Measurements from ENCODE around the gene UGT2A1. TPM values are rescaled to one million over a fixed set of nuclear protein-coding genes. Genes with fewer than 3 reads are reported as not detected.

The UGT2A1 gene
- total RNA-seq, 2 experiments from 2014 or later = not detected

- Histone ChIP-seq H3K9me2 (ENCODE audit: insufficient read depth, low read length) (no peaks in the 10 kb centered on the region), H3K4me2 (ENCODE audit: low read length) (no peak overlapping the region), H3K36me3 (ENCODE audit: insufficient read depth, low read length) (no peaks in the 10 kb centered on the region), H3K27ac (ENCODE audit: low read depth, low read length, poor library complexity, severe bottlenecking) (no peak overlapping the region), H2AFZ (ENCODE audit: low read length) (no peak overlapping the region), H3K4me3 (ENCODE audit: low read depth, low read length, poor library complexity, severe bottlenecking) (no peak overlapping the region), H3K9me3 (ENCODE audit: low read length) (no peaks in the 10 kb centered on the region), H4K20me1 (ENCODE audit: insufficient read depth, low read length) (no peaks in the 10 kb centered on the region), H3K79me2 (ENCODE audit: insufficient read depth, low read depth, low read length) (no peaks in the 10 kb centered on the region), H3K4me1 (ENCODE audit: insufficient read depth, low read length, poor library complexity, severe bottlenecking) (no peaks in the 10 kb centered on the region)
- TF ChIP-seq EZH2phosphoT487 (IDR thresholded peaks at IDR 0.05; ENCODE audit: borderline replicate concordance, low read depth, low read length) (no peak), CTCF (conservative IDR thresholded peaks at IDR 0.05; ENCODE audit: low read length) (no peak)
- ChIA-PET CTCF (ENCODE audit: unreplicated experiment) (no interaction called here), POLR2A (no interaction called here)
- DNase-seq (ENCODE audit: low spot score) = no peak
- intact Hi-C loops (cut with micrococcal nuclease; ENCODE audit: unreplicated experiment) = no loop called here
- BruUV-seq (replicated peaks) = no TSS peak
These were observed 69.5 kb downstream of the UGT2A1 start for GRCh38 chr4:69583543-69583942.

DNA sequence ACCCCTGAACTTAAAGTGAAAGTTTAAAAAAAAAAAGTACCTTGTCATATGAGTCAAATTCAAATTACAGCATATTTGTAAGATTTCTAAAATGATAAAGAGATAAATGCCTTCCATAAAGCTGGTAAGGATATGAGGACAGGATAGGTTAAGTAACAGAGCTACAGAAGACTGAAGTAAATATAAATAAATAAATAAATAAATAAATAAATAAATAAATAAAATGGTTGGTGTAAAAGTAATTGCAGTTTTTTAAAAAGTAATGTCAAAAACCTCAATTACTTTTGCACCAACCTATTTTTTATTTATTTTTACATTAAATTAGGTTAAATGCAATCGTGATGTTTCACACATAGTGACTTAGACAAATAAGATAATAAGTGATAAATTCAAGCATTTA, 75.8 kb downstream of the UGT2A1 start:
- no peaks in the 10 kb centered on the region for H3K79me2 ChIP-seq (ENCODE audit: insufficient read depth, low read depth, low read length)
- TF ChIP-seq EZH2phosphoT487 (IDR thresholded peaks at IDR 0.05; ENCODE audit: borderline replicate concordance, low read depth, low read length) = no peak
- TF ChIP-seq CTCF (conservative IDR thresholded peaks at IDR 0.05; ENCODE audit: low read length) = no peak
- H3K9me2 ChIP-seq (ENCODE audit: insufficient read depth, low read length) = no peaks in the 10 kb centered on the region
- H3K4me3 ChIP-seq (ENCODE audit: low read depth, low read length, poor library complexity, severe bottlenecking) = no peak overlapping the region
- no peak overlapping the region for H2AFZ ChIP-seq (ENCODE audit: low read length)
- no peak overlapping the region for H3K4me2 ChIP-seq (ENCODE audit: low read length)
- intact Hi-C loops (cut with micrococcal nuclease; ENCODE audit: unreplicated experiment) = no loop called here
- H4K20me1 ChIP-seq (ENCODE audit: insufficient read depth, low read length) = no peaks in the 10 kb centered on the region
- H3K4me1 ChIP-seq (ENCODE audit: insufficient read depth, low read length, poor library complexity, severe bottlenecking) = no peaks in the 10 kb centered on the region
- BruUV-seq (replicated peaks) = no TSS peak
- no peak overlapping the region for H3K27ac ChIP-seq (ENCODE audit: low read depth, low read length, poor library complexity, severe bottlenecking)
- no peak for DNase-seq (ENCODE audit: low spot score)
- H3K9me3 ChIP-seq (ENCODE audit: low read length) = no peaks in the 10 kb centered on the region
- ChIA-PET CTCF (ENCODE audit: unreplicated experiment) (interaction anchor here (0.5 kb wide), 1 partner anchor 32 kb away, joined by 5 read pairs; no protein-coding TSS in a partner anchor), POLR2A (no interaction called here)
- no peaks in the 10 kb centered on the region for H3K36me3 ChIP-seq (ENCODE audit: insufficient read depth, low read length)

GRCh38 chr4:69576251-69576877, 76.7 kb downstream of the UGT2A1 start:
- Histone ChIP-seq H3K4me1 (ENCODE audit: insufficient read depth, low read length, poor library complexity, severe bottlenecking) (no peaks in the 10 kb centered on the region), H2AFZ (ENCODE audit: low read length) (no peak overlapping the region), H3K4me2 (ENCODE audit: low read length) (no peak overlapping the region), H4K20me1 (ENCODE audit: insufficient read depth, low read length) (no peaks in the 10 kb centered on the region), H3K27ac (ENCODE audit: low read depth, low read length, poor library complexity, severe bottlenecking) (no peak overlapping the region), H3K36me3 (ENCODE audit: insufficient read depth, low read length) (no peaks in the 10 kb centered on the region), H3K9me2 (ENCODE audit: insufficient read depth, low read length) (no peaks in the 10 kb centered on the region), H3K9me3 (ENCODE audit: low read length) (no peaks in the 10 kb centered on the region), H3K79me2 (ENCODE audit: insufficient read depth, low read depth, low read length) (no peaks in the 10 kb centered on the region), H3K4me3 (ENCODE audit: low read depth, low read length, poor library complexity, severe bottlenecking) (no peak overlapping the region)
- intact Hi-C loops (cut with micrococcal nuclease; ENCODE audit: unreplicated experiment) = no loop called here
- no peak for DNase-seq (ENCODE audit: low spot score)
- POLR2A ChIA-PET = no interaction called here
- no TSS peak for BruUV-seq (replicated peaks)
- CTCF ChIA-PET (ENCODE audit: unreplicated experiment) = no interaction called here
- TF ChIP-seq CTCF (conservative IDR thresholded peaks at IDR 0.05; ENCODE audit: low read length) = no peak
- no peak for TF ChIP-seq EZH2phosphoT487 (IDR thresholded peaks at IDR 0.05; ENCODE audit: borderline replicate concordance, low read depth, low read length)

Measured in OCI-LY7 (cell line).